WTC11 (cell line): ENCODE data around the gene FAM89B. TPM values are rescaled to one million over a fixed set of nuclear protein-coding genes. Genes with fewer than 3 reads are reported as not detected.
A peak's percentile ranks its signal among the peaks of the same experiment; 100 is the strongest.

Experiments
- ATAC-seq: fragments of 200-7000 bp; cut with Tn5 transposase; 2 replicates; pipeline ENCODE4 v1.10.0; 2021; ENCODE audit warnings: mild to moderate bottlenecking, moderate library complexity
- CTCF ChIA-PET: fragments of 300-600 bp; sonication (Branson Sonifier 250); formaldehyde crosslinking; loops from one replicate; lab custom pipeline; 2021; ENCODE audit warnings: antibody characterized with exemption; lab: Charles Lee
- POLR2A ChIA-PET: fragments of 350-600 bp; sonication (Branson Sonifier 250); formaldehyde crosslinking; loops from one replicate; lab custom pipeline; 2021; ENCODE audit warnings: antibody characterized with exemption; lab: Charles Lee
- DNase-seq: peaks from one replicate; pipeline ENCODE4 v3.0.0; 2021; ENCODE audit warnings: low spot score
- H3K27ac Mint-ChIP-seq: 2 replicates; pipeline ENCODE4 v1.8.0; 2021; ENCODE audit warnings: mixed read lengths
- H3K27me3 Mint-ChIP-seq: 2 replicates; pipeline ENCODE4 v1.8.0; 2021; ENCODE audit warnings: low read depth, mild to moderate bottlenecking, moderate library complexity, mixed read lengths
- H3K36me3 Mint-ChIP-seq: 2 replicates; pipeline ENCODE4 v1.8.0; 2021; ENCODE audit warnings: mixed read lengths
- H3K4me1 Mint-ChIP-seq: 2 replicates; pipeline ENCODE4 v1.8.0; 2022; ENCODE audit warnings: mixed read lengths
- H3K4me3 Mint-ChIP-seq: 2 replicates; pipeline ENCODE4 v1.8.0; 2021; ENCODE audit warnings: mild to moderate bottlenecking, moderate library complexity, mixed read lengths
- H3K9me3 Mint-ChIP-seq: 2 replicates; pipeline ENCODE4 v1.8.0; 2021; ENCODE audit warnings: mixed read lengths
- ETV6 ChIP-seq: sonication (generic); formaldehyde crosslinking; IDR thresholded peaks from 2 replicates; pipeline ENCODE4 v1.8.1; 2022; ENCODE audit warnings: mild to moderate bottlenecking, missing genetic modification reagents
- FOXK1 ChIP-seq: sonication (generic); formaldehyde crosslinking; IDR thresholded peaks from 2 replicates; pipeline ENCODE4 v1.8.0; 2022; ENCODE audit warnings: mild to moderate bottlenecking, moderate library complexity, missing genetic modification reagents
- GRHL2 ChIP-seq: fragments of 250-450 bp; sonication (Bioruptor Pico); IDR thresholded peaks from 2 replicates; pipeline ENCODE4 v1.8.0; 2022; ENCODE audit warnings: mild to moderate bottlenecking, moderate library complexity; ENCODE audit not compliant: insufficient replicate concordance, severe bottlenecking
- GTF2I ChIP-seq: fragments of 250-450 bp; sonication (Bioruptor Pico); conservative IDR thresholded peaks from 2 replicates; pipeline ENCODE4 v1.4.0; 2021; ENCODE audit warnings: mild to moderate bottlenecking
- HMGA2 ChIP-seq: fragments of 250-450 bp; sonication (Bioruptor Pico); IDR thresholded peaks from 2 replicates; pipeline ENCODE4 v1.4.0; 2021; ENCODE audit warnings: mild to moderate bottlenecking, moderate library complexity
- KAT7 ChIP-seq: sonication (generic); formaldehyde crosslinking; IDR thresholded peaks from 2 replicates; pipeline ENCODE4 v1.8.1; 2023; ENCODE audit warnings: missing genetic modification reagents, mild to moderate bottlenecking, borderline replicate concordance
- NFYB ChIP-seq: sonication (generic); formaldehyde crosslinking; conservative IDR thresholded peaks from 2 replicates; pipeline ENCODE4 v1.8.0; 2022; ENCODE audit warnings: low read depth, missing genetic modification reagents
- PRRX2 ChIP-seq: fragments of 250-450 bp; sonication (Bioruptor Pico); IDR thresholded peaks from 2 replicates; pipeline ENCODE4 v1.8.0; 2021; ENCODE audit warnings: mild to moderate bottlenecking
- RORB ChIP-seq: fragments of 250-450 bp; sonication (Bioruptor Pico); IDR thresholded peaks from 2 replicates; pipeline ENCODE4 v1.9.0; 2021; ENCODE audit warnings: mild to moderate bottlenecking
- SP1 ChIP-seq: sonication (generic); formaldehyde crosslinking; conservative IDR thresholded peaks from 2 replicates; pipeline ENCODE4 v1.8.1; 2022; ENCODE audit warnings: missing genetic modification reagents
- TEAD1 ChIP-seq: sonication (generic); formaldehyde crosslinking; IDR thresholded peaks from 2 replicates; pipeline ENCODE4 v1.8.0; 2022; ENCODE audit warnings: mild to moderate bottlenecking, missing genetic modification reagents
- ZNF263 ChIP-seq: sonication (generic); formaldehyde crosslinking; IDR thresholded peaks from 2 replicates; pipeline ENCODE4 v1.8.1; 2022; ENCODE audit warnings: low read depth, mild to moderate bottlenecking, moderate library complexity, missing genetic modification reagents
- total RNA-seq: library from RNA; stranded (reverse); gene quantifications from 3 replicates; pipeline ENCODE4 v1.2.3, GENCODE V29; 2021
- TF ChIP-seq, protein P1 (sequence below): sonication (generic); formaldehyde crosslinking; IDR thresholded peaks from 2 replicates; pipeline ENCODE4 v1.8.1; 2023; ENCODE audit warnings: mild to moderate bottlenecking, moderate library complexity, missing genetic modification reagents
- TF ChIP-seq, protein P2 (sequence below): fragments of 250-450 bp; sonication (Bioruptor Pico); IDR thresholded peaks from 2 replicates; pipeline ENCODE4 v1.9.0; 2021; ENCODE audit warnings: moderate library complexity, mild to moderate bottlenecking, inconsistent platforms, borderline replicate concordance
- TF ChIP-seq, protein P3 (sequence below): sonication (generic); formaldehyde crosslinking; IDR thresholded peaks from 2 replicates; pipeline ENCODE4 v1.8.0; 2023; ENCODE audit warnings: missing genetic modification reagents
- TF ChIP-seq, protein P4 (sequence below): sonication (generic); formaldehyde crosslinking; IDR thresholded peaks from 2 replicates; pipeline ENCODE4 v1.8.1; 2022; ENCODE audit warnings: low read depth, mild to moderate bottlenecking, moderate library complexity, missing genetic modification reagents, borderline replicate concordance
- TF ChIP-seq, protein P5 (sequence below): fragments of 250-450 bp; sonication (Bioruptor Pico); IDR thresholded peaks from 2 replicates; pipeline ENCODE4 v2.1.2; 2022; ENCODE audit warnings: mild to moderate bottlenecking, moderate library complexity
- TF ChIP-seq, protein P6 (sequence below): sonication (generic); formaldehyde crosslinking; IDR thresholded peaks from 2 replicates; pipeline ENCODE4 v1.8.1; 2022; ENCODE audit warnings: missing genetic modification reagents, borderline replicate concordance
- TF ChIP-seq, protein P7 (sequence below): sonication (generic); formaldehyde crosslinking; IDR thresholded peaks from 2 replicates; pipeline ENCODE4 v1.8.0; 2022; ENCODE audit warnings: mild to moderate bottlenecking, missing genetic modification reagents
- TF ChIP-seq, protein P8 (sequence below): sonication (generic); formaldehyde crosslinking; IDR thresholded peaks from 2 replicates; pipeline ENCODE4 v1.8.1; 2023; ENCODE audit warnings: mild to moderate bottlenecking, missing genetic modification reagents

Gene FAM89B
- total RNA-seq, 1 experiment from 2014 or later: 13.3 TPM

DNA sequence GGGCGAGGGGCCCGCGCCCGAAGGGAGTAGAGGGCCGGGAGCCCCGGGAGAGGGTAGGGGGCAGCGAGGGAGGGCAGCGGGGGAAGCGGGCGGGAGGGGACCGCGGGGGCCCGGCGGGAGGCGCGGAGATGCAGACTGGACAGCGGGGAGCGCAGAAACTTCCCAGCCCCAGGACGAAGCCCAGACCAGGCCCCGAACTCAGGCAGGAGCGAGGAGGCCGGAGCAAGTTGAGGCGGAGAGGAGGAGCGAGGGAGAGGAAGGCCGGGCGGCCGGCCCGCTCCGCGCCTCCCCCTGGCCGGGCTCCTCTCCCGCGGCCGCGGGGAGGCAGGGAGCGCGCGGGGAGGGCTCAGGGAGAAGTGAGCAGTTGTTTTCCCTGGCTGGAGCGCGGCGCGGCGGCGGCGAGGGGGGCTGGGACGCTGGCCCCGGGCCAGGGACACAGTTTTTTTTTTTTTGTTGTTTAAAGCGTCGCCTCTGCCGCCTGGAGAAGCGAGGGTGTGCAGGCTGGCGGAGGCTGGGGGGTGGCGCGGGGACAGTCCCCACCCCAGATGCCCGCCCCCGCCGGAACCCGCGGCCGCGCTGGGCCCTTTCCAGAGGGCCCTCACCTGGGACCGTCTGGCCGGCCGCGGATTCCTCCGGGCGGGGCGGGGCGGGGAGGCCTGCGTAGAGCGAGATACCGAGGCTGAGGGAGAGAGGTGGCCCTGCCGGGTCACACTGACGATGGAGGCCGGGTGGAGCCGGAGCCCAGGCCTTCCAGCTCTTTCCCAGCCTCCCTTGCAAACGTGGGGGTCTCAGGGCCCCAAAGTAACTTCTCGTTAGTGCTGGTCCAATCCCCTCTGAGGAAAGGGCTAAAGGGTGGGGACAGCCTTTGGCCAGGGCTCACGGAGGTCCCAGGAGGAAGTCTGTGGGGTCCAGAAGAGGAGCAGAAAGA lies 14.1 kb upstream of the FAM89B start, which contains the start of gene LTBP3:
Gene LTBP3, minus strand, starts transcription at position 358 of the 928 bp plus-strand sequence. CDS start 400 bp downstream, outside the sequence.
- no peak for TF ChIP-seq GTF2I (CRISPR knock-in tag)
- no peak for TF ChIP-seq SP1 (CRISPR knock-in tag)
- TF ChIP-seq NFYB (CRISPR knock-in tag): no peak
- no peak for TF ChIP-seq HMGA2
- TF ChIP-seq, protein P1, sequence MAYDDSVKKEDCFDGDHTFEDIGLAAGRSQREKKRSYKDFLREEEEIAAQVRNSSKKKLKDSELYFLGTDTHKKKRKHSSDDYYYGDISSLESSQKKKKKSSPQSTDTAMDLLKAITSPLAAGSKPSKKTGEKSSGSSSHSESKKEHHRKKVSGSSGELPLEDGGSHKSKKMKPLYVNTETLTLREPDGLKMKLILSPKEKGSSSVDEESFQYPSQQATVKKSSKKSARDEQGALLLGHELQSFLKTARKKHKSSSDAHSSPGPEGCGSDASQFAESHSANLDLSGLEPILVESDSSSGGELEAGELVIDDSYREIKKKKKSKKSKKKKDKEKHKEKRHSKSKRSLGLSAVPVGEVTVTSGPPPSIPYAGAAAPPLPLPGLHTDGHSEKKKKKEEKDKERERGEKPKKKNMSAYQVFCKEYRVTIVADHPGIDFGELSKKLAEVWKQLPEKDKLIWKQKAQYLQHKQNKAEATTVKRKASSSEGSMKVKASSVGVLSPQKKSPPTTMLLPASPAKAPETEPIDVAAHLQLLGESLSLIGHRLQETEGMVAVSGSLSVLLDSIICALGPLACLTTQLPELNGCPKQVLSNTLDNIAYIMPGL (CRISPR knock-in tag): peak; percentile 69; the same call in 1 of the 2 replicates
- no peak for TF ChIP-seq FOXK1 (CRISPR knock-in tag)
- TF ChIP-seq TEAD1: no peak
- no peak for TF ChIP-seq RORB (CRISPR knock-in tag)
- TF ChIP-seq, protein P2, sequence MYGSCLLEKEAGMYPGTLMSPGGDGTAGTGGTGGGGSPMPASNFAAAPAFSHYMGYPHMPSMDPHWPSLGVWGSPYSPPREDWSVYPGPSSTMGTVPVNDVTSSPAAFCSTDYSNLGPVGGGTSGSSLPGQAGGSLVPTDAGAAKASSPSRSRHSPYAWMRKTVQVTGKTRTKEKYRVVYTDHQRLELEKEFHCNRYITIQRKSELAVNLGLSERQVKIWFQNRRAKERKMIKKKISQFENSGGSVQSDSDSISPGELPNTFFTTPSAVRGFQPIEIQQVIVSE: no peak
- no peak for TF ChIP-seq GRHL2 (CRISPR knock-in tag)
- 0 out of 2 replicates have a peak, but pooled peaks have one; percentile 23 for TF ChIP-seq ZNF263 (CRISPR knock-in tag)
- TF ChIP-seq PRRX2 (CRISPR knock-in tag): no peak
- TF ChIP-seq, protein P3, sequence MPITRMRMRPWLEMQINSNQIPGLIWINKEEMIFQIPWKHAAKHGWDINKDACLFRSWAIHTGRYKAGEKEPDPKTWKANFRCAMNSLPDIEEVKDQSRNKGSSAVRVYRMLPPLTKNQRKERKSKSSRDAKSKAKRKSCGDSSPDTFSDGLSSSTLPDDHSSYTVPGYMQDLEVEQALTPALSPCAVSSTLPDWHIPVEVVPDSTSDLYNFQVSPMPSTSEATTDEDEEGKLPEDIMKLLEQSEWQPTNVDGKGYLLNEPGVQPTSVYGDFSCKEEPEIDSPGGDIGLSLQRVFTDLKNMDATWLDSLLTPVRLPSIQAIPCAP: no peak
- DNase-seq (peak; percentile 60), ATAC-seq (peak; percentile 32)
- Mint-ChIP-seq H3K36me3 (no peaks in the 10 kb centered on the region), H3K4me3 (peak within 1 kb of the TSS; percentile 69), H3K9me3 (no peaks in the 10 kb centered on the region), H3K27ac (peak within 1 kb of the TSS; percentile 33; the same call in 1 of the 2 replicates), H3K27me3 (peaks cover 62% of the 10 kb centered on the region), H3K4me1 (peaks cover 50% of the 10 kb centered on the region)
- ChIA-PET CTCF (interaction anchor here (0.6 to 9.1 kb wide), 7 partner anchors 12 to 457 kb away, joined by 3 to 110 read pairs (median 22); partner anchors contain the start of genes FAM89B, KCNK7 and ZNRD2), POLR2A (interaction anchor here (0.9 kb wide), 1 partner anchor 59 kb away, joined by 4 read pairs; the partner anchor contains the start of gene MALAT1)

DNA sequence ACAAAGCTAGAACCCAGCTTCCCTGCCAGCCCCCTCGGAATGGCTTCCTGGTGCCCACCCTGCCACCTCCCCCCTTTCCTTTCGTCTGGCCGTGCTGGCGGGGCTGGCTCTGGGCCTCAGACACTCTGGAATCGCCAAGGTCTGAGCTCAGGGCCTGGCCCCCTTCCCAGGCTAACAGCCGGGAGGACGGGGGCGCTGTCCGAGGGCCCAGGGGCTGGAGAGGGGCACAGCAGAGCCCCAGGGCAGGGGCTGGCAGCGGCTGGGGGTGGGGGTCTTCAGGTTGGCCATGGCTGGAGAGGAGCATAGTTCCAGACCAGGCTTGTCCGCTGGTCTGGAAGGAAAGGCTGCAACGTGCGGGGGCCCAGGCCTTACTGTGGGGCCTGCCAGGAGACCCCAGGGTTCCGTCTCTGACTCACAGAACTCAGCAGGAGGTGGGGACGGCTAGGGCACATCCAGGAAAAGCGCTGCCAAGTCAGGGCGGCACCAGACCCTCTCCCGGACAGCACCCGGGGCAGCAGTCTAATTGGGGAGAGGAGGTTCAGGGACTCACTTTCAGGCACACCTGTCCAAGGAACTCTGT lies 13.3 kb upstream of the FAM89B start:
- H3K36me3 Mint-ChIP-seq: no peaks in the 10 kb centered on the region
- TF ChIP-seq RORB (CRISPR knock-in tag): no peak
- TF ChIP-seq, protein P4, sequence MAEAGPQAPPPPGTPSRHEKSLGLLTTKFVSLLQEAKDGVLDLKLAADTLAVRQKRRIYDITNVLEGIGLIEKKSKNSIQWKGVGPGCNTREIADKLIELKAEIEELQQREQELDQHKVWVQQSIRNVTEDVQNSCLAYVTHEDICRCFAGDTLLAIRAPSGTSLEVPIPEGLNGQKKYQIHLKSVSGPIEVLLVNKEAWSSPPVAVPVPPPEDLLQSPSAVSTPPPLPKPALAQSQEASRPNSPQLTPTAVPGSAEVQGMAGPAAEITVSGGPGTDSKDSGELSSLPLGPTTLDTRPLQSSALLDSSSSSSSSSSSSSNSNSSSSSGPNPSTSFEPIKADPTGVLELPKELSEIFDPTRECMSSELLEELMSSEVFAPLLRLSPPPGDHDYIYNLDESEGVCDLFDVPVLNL (CRISPR knock-in tag): no peak
- TF ChIP-seq KAT7 (CRISPR knock-in tag): no peak
- TF ChIP-seq, protein P5, sequence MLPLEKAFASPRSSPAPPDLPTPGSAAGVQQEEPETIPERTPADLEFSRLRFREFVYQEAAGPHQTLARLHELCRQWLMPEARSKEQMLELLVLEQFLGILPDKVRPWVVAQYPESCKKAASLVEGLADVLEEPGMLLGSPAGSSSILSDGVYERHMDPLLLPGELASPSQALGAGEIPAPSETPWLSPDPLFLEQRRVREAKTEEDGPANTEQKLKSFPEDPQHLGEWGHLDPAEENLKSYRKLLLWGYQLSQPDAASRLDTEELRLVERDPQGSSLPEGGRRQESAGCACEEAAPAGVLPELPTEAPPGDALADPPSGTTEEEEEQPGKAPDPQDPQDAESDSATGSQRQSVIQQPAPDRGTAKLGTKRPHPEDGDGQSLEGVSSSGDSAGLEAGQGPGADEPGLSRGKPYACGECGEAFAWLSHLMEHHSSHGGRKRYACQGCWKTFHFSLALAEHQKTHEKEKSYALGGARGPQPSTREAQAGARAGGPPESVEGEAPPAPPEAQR (CRISPR knock-in tag): no peak
- TF ChIP-seq, protein P6, sequence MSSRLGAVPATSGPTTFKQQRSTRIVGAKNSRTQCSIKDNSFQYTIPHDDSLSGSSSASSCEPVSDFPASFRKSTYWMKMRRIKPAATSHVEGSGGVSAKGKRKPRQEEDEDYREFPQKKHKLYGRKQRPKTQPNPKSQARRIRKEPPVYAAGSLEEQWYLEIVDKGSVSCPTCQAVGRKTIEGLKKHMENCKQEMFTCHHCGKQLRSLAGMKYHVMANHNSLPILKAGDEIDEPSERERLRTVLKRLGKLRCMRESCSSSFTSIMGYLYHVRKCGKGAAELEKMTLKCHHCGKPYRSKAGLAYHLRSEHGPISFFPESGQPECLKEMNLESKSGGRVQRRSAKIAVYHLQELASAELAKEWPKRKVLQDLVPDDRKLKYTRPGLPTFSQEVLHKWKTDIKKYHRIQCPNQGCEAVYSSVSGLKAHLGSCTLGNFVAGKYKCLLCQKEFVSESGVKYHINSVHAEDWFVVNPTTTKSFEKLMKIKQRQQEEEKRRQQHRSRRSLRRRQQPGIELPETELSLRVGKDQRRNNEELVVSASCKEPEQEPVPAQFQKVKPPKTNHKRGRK (CRISPR knock-in tag): no peak
- TF ChIP-seq, protein P7, sequence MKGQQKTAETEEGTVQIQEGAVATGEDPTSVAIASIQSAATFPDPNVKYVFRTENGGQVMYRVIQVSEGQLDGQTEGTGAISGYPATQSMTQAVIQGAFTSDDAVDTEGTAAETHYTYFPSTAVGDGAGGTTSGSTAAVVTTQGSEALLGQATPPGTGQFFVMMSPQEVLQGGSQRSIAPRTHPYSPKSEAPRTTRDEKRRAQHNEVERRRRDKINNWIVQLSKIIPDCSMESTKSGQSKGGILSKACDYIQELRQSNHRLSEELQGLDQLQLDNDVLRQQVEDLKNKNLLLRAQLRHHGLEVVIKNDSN (CRISPR knock-in tag): no peak
- TF ChIP-seq, protein P8, sequence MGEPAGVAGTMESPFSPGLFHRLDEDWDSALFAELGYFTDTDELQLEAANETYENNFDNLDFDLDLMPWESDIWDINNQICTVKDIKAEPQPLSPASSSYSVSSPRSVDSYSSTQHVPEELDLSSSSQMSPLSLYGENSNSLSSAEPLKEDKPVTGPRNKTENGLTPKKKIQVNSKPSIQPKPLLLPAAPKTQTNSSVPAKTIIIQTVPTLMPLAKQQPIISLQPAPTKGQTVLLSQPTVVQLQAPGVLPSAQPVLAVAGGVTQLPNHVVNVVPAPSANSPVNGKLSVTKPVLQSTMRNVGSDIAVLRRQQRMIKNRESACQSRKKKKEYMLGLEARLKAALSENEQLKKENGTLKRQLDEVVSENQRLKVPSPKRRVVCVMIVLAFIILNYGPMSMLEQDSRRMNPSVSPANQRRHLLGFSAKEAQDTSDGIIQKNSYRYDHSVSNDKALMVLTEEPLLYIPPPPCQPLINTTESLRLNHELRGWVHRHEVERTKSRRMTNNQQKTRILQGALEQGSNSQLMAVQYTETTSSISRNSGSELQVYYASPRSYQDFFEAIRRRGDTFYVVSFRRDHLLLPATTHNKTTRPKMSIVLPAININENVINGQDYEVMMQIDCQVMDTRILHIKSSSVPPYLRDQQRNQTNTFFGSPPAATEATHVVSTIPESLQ (CRISPR knock-in tag): no peak
- no peak for TF ChIP-seq ETV6 (CRISPR knock-in tag)

More for the DNA sequence above, 13.3 kb upstream of the FAM89B start:
- ATAC-seq: 0 out of 2 replicates have a peak, but pooled peaks have one; percentile 1
- Mint-ChIP-seq H3K4me3 (peak overlapping the region; percentile 59), H3K9me3 (no peaks in the 10 kb centered on the region), H3K4me1 (peaks cover 50% of the 10 kb centered on the region), H3K27ac (peak overlapping the region; percentile 33; the same call in 1 of the 2 replicates), H3K27me3 (peaks cover 62% of the 10 kb centered on the region)
- POLR2A ChIA-PET: interaction anchor here (0.9 kb wide), 1 partner anchor 60 kb away, joined by 4 read pairs; the partner anchor contains the start of gene MALAT1
- CTCF ChIA-PET: interaction anchor here (0.6 to 9.1 kb wide), 6 partner anchors 12 to 457 kb away, joined by 4 to 110 read pairs (median 44); partner anchors contain the start of genes FAM89B, KCNK7 and ZNRD2
- DNase-seq: no peak
